Sigmoid colon (tissue), 7 donors: ENCODE data around the gene ANKH. TPM values are rescaled to one million over a fixed set of nuclear protein-coding genes. Genes with fewer than 3 reads are reported as not detected.

Experiments
- DNase-seq: peaks from one replicate; pipeline ENCODE4 v3.0.0-alpha.2; 2019
- H3K27ac ChIP-seq, 4 donors: fragments of 200-600 bp; sonication (generic); one replicate each; pipeline ENCODE4 v1.5.1; 2016 to 2019; ENCODE audit warnings: mild to moderate bottlenecking in 1 of 4
- H3K27me3 ChIP-seq, 3 donors: fragments of 200-600 bp; sonication (generic); one replicate each; pipeline ENCODE4 v1.5.1; 2019; ENCODE audit warnings: mild to moderate bottlenecking in 1 of 3
- H3K36me3 ChIP-seq, 4 donors: fragments of 200-600 bp; sonication (generic); one replicate each; pipeline ENCODE4 v1.5.1; 2016 to 2019
- H3K4me1 ChIP-seq, 4 donors: fragments of 200-600 bp; sonication (generic); one replicate each; pipeline ENCODE4 v1.5.1; 2017 to 2019
- H3K4me3 ChIP-seq, 4 donors: fragments of 200-600 bp; sonication (generic); one replicate each; pipeline ENCODE4 v1.5.1; 2017 to 2019; ENCODE audit warnings: mild to moderate bottlenecking in 2 of 4, moderate library complexity in 1 of 4
- H3K9me3 ChIP-seq, 4 donors: fragments of 200-600 bp in 3 of 4; sonication (generic) in 3 of 4; one replicate each; pipeline versions ENCODE4 v1.5.1 to v1.6.1; 2013 to 2019
- EP300 ChIP-seq, 4 donors: sonication (generic); formaldehyde crosslinking; IDR thresholded peaks; one replicate each; pipeline ENCODE4 v1.6.1; 2017; ENCODE audit warnings: antibody characterized with exemption in 4 of 4
- POLR2A ChIP-seq, 2 donors: fragments of 450-650 bp; IDR thresholded peaks; one replicate each; pipeline ENCODE4 v1.6.1; 2016; ENCODE audit warnings: antibody characterized with exemption in 2 of 2, mild to moderate bottlenecking in 2 of 2, moderate library complexity in 2 of 2
- POLR2AphosphoS5 ChIP-seq, 4 donors: sonication (generic); formaldehyde crosslinking; IDR thresholded peaks; one replicate each; pipeline ENCODE4 v1.6.1; 2017; ENCODE audit warnings: antibody characterized with exemption in 4 of 4
- WGBS, 2 donors: extraction: QIAGEN DNeasy Blood & Tissue Kit; methylation state at CpG; one replicate each; pipeline ENCODE4 v1.1.7; 2013; 5-methylcytosine and 5-hydroxymethylcytosine counted together
- intact Hi-C: fragments of 100-400 bp; cut with DNase I; formaldehyde crosslinking; loops from one replicate; pipeline ENCODE4 v1.15.1; 2023
- polyA plus RNA-seq, 3 donors: library from polyadenylated mRNA; stranded (reverse); fragments of 200-250 nt; gene quantifications; one replicate each; pipeline ENCODE4 v1.2.3, GENCODE V29; 2013
- total RNA-seq, 4 donors: library from RNA; depleted of rRNA; stranded (reverse); fragments of >200 nt; gene quantifications; one replicate each; pipeline ENCODE4 v1.1.0, GENCODE V29; 2016
- TF ChIP-seq, protein P1 (sequence below), 4 experiments: fragments of 450-650 bp in 3 of 4; fragments of 200-600 bp in 1 of 4; IDR thresholded peaks; one replicate each; pipeline ENCODE4 v1.5.1; 2016 to 2019; ENCODE audit warnings: antibody characterized with exemption in 4 of 4, mild to moderate bottlenecking in 3 of 4, moderate library complexity in 2 of 4
- donor health status: healthy with polysubstance abuse.
- donor health status: Bipolar disorder and iron deficiency.
- donor health status: healthy.

The ANKH gene
- total and polyA plus RNA-seq, 7 donors: 16.4 to 49.9 (median 24.7) TPM

DNA sequence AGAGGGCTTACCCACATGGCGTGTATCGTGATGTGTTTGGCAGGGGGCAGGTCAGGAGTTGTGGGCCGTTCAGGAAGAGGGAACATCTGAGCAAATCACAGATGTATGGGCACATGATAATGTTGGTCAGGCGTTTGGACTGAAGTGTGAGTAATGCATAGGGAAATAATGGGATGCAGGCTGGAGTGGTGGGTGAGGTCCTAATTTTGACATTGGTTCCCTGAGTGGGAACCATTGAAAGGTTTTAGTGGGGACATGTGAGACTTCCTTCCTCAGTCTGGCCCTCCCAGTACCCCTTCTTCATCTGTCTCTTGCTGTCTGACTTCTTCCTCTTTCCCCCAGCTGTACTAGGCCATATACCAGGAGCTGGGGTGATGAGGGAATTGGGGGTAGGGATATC, 199.5 kb downstream of the ANKH start:
- Histone ChIP-seq H3K4me1 (peaks cover 0 to 71% (median 36%) of the 10 kb centered on the region in 4 donors), H3K27ac (no peak overlapping the region), H3K4me3 (no peak overlapping the region), H3K36me3 (no peaks in the 10 kb centered on the region), H3K27me3 (no peaks in the 10 kb centered on the region), H3K9me3 (no peaks in the 10 kb centered on the region)
- DNase-seq: no peak
- WGBS, 2 donors: 75 to 84% methylated on average over 4 of the region's 4 CpGs
- no peak for TF ChIP-seq POLR2A (IDR thresholded peaks at IDR 0.05)
- TF ChIP-seq POLR2AphosphoS5 (IDR thresholded peaks at IDR 0.05): no peak
- TF ChIP-seq, protein P1, sequence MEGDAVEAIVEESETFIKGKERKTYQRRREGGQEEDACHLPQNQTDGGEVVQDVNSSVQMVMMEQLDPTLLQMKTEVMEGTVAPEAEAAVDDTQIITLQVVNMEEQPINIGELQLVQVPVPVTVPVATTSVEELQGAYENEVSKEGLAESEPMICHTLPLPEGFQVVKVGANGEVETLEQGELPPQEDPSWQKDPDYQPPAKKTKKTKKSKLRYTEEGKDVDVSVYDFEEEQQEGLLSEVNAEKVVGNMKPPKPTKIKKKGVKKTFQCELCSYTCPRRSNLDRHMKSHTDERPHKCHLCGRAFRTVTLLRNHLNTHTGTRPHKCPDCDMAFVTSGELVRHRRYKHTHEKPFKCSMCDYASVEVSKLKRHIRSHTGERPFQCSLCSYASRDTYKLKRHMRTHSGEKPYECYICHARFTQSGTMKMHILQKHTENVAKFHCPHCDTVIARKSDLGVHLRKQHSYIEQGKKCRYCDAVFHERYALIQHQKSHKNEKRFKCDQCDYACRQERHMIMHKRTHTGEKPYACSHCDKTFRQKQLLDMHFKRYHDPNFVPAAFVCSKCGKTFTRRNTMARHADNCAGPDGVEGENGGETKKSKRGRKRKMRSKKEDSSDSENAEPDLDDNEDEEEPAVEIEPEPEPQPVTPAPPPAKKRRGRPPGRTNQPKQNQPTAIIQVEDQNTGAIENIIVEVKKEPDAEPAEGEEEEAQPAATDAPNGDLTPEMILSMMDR (IDR thresholded peaks at IDR 0.05): no peak
- TF ChIP-seq EP300 (IDR thresholded peaks at IDR 0.05): no peak
- intact Hi-C loops: no loop called here

DNA sequence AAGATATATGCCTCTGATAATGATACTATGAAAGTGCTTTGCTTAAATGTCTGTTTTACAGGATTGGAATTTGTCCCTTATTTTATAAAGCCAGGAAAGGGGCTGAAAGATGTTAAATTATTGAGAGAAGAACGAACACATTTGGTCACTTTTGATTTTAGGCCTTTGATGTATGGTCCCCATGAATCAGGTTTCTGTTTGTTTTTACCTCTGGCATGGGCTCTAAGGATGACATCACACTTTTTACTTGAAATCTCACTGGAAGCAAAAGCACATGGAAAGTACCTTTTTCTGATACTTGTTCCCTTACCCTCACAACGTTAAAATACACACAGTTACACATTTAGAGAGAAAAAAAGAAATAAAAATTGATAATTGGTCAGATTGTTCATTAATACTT, 200.2 kb downstream of the ANKH start:
- TF ChIP-seq EP300 (IDR thresholded peaks at IDR 0.05) (no peak), POLR2A (IDR thresholded peaks at IDR 0.05) (no peak), POLR2AphosphoS5 (IDR thresholded peaks at IDR 0.05) (no peak)
- TF ChIP-seq, protein P1 (IDR thresholded peaks at IDR 0.05): no peak
- Histone ChIP-seq H3K36me3 (no peaks in the 10 kb centered on the region), H3K4me1 (peaks cover 0 to 75% (median 41%) of the 10 kb centered on the region in 4 donors), H3K4me3 (no peak overlapping the region), H3K9me3 (no peaks in the 10 kb centered on the region), H3K27ac (peak overlapping the region in 1 of 4 donors; percentile 2), H3K27me3 (no peaks in the 10 kb centered on the region)
- intact Hi-C loops: no loop called here
- DNase-seq: no peak
- 18 to 53% methylated on average over 2 of the region's 2 CpGs for WGBS, 2 donors

DNA sequence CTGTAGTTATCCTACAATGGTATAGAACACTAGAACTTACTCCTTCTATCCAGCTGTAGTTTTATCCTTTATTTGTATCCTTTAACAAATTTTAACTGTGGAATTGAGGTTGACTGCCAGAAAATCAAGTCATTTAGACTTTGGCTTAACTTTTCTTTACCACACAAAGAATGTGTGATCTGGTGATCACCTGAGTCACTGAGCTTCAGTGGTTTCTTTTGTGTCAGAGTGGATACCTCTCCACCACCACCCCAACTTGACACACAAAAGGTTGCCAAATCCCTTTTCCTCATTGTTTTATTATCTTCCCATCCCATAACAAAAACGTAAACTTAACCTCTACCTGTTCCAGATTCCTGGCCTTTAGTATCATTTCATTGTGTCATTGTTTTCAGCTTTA, 201.6 kb downstream of the ANKH start:
- Histone ChIP-seq H3K4me1 (peaks cover 0 to 74% (median 47%) of the 10 kb centered on the region in 4 donors), H3K9me3 (no peaks in the 10 kb centered on the region), H3K27ac (no peak overlapping the region), H3K36me3 (no peaks in the 10 kb centered on the region), H3K4me3 (no peak overlapping the region), H3K27me3 (no peaks in the 10 kb centered on the region)
- intact Hi-C loops: loop anchor here (5.0 to 10.0 kb wide), 2 partner anchors 202 to 555 kb away; partner anchors contain the start of gene ANKH
- WGBS, 2 donors: 17 to 58% methylated on average over 1 of the region's 1 CpG
- TF ChIP-seq EP300 (IDR thresholded peaks at IDR 0.05) (no peak), POLR2AphosphoS5 (IDR thresholded peaks at IDR 0.05) (no peak), POLR2A (IDR thresholded peaks at IDR 0.05) (no peak)
- TF ChIP-seq, protein P1 (IDR thresholded peaks at IDR 0.05): no peak
- no peak for DNase-seq

DNA sequence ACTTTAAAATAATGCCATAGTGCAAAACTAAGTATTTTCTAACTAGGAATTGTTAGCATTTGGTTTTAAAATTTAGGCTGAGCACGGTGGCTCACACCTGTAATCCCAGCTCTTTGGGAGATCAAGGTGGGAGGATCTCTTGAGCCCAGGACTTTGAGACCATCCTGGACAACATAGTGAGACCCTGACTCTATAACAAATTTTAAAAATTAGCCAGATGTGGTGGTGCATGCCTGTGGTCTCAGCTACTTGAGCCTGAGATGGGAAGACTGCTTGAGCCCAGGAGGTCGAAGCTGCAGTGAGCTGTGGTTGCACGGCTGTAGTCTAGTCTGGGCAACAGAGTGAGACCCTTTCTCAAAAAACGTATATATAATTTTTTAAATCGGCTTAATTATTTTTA, 202.2 kb downstream of the ANKH start:
- intact Hi-C loops: loop anchor here (5.0 to 10.0 kb wide), 2 partner anchors 203 to 555 kb away; partner anchors contain the start of gene ANKH

More for the DNA sequence above, 202.2 kb downstream of the ANKH start:
- 82 to 88% methylated on average over 5 of the region's 5 CpGs for WGBS, 2 donors
- Histone ChIP-seq H3K27ac (no peak overlapping the region), H3K9me3 (no peaks in the 10 kb centered on the region), H3K4me1 (peaks cover 0 to 74% (median 47%) of the 10 kb centered on the region in 4 donors), H3K4me3 (no peak overlapping the region), H3K27me3 (no peaks in the 10 kb centered on the region), H3K36me3 (no peaks in the 10 kb centered on the region)
- DNase-seq: no peak
- TF ChIP-seq, protein P1 (IDR thresholded peaks at IDR 0.05): no peak
- no peak for TF ChIP-seq EP300 (IDR thresholded peaks at IDR 0.05)
- no peak for TF ChIP-seq POLR2AphosphoS5 (IDR thresholded peaks at IDR 0.05)
- no peak for TF ChIP-seq POLR2A (IDR thresholded peaks at IDR 0.05)
